ENCODE results near the gene PYDC1.
A peak's percentile ranks its signal among the peaks of the same experiment; 100 is the strongest.
"Not testable (repeated sequence)": the region's sequence is repeated elsewhere in the genome, so short reads cannot be mapped to it uniquely, and the experiment has no call there.

Gene PYDC1

GRCh38 chr16:31221357-31222160 lies 4.6 kb upstream of the PYDC1 start:
- DNase-seq: no peak

DNA sequence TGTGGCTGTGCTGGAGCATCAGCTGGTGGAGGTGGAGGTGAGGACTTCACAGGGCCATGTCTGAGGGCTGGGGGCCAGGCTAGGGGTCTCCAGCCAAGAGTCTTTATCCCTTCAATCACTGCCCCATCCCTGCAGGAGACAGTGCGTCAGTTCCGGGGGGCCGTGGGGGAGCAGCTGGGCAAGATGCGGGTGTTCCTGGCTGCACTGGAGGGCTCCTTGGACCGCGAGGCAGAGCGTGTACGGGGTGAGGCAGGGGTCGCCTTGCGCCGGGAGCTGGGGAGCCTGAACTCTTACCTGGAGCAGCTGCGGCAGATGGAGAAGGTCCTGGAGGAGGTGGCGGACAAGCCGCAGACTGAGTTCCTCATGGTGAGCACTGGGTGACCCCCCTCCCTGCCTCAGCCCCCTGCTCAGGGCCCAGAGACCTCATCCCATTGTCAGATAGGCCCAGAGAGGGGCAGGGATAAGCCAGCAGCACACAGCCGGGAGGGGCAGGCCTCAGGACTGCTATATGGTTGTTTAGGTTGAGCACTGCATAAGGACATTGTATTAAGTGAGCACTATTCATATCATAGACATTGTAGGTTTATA lies 2.3 kb upstream of the PYDC1 start:
- no peak for DNase-seq

DNA sequence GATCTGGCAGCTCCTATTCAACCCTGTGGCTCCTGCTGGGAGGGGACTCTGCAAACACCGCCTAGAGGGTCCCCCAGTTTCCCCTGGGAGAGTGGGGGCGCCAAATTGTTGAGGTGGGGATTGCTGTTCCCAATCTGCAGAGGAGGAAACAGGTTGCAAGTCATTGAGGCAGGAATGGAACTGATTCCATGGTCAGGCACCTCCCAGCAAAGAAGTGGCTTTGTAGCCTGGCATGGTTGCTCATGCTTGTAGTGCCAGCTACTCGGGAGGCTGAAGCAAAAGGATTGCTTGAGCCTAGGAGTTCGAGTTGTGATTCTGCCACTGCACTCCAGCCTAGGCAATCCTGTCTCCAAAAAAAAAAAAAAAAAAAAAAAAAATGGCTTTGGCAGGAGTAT lies 198 bp upstream of the PYDC1 start:
- no peak for DNase-seq

- no peak for DNase-seq
These were observed 1.4 kb downstream of the PYDC1 start for GRCh38 chr16:31215287-31216162.

GRCh38 chr16:31214708-31215286 lies 2.1 kb downstream of the PYDC1 start:
- no peak for DNase-seq

DNA sequence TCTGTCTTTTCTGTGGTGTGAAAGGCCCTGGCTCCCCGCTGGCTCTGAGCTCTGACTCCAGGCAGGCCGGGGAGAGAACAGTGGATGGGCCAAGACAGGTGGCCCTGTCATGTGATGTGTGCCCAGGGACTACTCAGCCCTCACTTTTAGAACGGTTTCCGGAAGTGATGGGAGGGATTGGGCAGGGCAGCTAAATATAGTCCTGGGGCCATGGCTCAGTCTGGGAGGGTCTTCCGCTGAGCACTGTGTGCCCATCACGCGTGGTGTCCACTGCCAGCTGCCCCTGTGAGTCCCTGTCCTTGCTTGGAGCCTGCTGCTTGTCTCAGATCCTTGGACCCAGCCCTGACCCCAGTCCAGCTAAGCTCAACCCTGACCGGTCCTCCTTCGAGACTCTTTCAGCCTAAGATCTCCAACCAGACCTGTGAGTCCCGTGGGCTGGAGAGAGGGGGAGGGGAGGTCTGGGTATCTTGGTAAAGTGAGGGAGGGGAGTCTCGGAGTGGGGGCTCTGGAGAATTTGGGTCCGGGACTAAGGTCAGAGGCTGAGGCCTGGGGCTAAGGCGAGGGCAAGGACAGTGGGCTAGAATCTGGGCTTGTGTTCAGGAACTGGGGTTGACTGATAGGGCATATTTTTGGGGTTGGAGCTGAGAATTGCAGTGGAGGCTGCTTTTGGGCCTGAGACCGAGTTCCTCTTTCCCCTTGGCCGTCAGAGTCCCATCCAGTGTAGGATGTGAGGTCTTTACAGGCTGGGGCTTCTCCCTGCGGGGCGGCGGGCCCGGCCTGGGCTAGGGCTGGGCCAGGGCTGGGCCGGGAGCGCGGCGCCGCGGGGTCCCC lies 2.8 kb downstream of the PYDC1 start, which contains the start of gene TRIM72:
Gene TRIM72 (plus strand): TSS at position 243 of the 831 bp plus-strand sequence. CDS start 620 bp downstream, outside the sequence.
- DNase-seq: no peak

DNA sequence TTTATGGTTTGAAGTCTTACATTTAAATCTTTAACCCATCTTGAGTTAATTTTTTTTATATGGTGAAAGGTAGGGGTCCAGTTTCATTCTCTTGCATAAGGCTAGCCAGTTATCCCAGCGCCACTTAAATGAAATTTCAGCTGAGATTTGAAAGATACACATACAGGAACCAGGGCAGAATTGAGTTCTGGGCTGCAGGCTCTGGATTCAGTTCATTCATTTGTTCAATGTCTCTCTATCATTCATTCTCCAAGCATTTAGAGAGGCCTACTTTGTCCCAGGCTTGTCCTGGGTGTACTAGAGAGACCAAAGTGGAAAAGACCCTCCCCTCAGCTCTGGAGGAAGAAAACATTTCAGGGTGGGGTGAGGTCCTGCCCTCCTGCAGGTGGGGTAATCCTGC lies 3.6 kb downstream of the PYDC1 start:
- no peak for DNase-seq

DNA sequence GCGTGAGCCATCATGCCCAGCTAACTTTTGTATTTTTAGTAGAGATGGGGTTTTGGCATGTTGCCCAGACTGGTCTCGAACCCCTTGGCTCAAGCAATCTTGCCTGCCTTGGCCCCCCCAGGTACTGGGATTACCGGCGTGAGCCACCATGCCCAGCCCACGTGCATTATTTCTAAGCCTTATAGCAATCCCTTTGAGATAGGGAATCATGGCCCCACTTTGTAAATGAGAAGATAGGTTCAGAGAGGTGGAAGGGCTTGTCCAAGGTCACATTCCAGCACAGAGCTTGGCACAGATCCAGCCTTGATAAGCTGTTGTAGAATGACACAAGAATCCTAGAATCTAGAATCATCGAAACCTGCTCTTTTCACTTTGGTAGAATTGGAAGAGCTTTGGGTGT lies 10.2 kb downstream of the PYDC1 start:
- no peak for DNase-seq

- DNase-seq: no peak
These were observed 11.9 kb downstream of the PYDC1 start for GRCh38 chr16:31204871-31205666.

DNA sequence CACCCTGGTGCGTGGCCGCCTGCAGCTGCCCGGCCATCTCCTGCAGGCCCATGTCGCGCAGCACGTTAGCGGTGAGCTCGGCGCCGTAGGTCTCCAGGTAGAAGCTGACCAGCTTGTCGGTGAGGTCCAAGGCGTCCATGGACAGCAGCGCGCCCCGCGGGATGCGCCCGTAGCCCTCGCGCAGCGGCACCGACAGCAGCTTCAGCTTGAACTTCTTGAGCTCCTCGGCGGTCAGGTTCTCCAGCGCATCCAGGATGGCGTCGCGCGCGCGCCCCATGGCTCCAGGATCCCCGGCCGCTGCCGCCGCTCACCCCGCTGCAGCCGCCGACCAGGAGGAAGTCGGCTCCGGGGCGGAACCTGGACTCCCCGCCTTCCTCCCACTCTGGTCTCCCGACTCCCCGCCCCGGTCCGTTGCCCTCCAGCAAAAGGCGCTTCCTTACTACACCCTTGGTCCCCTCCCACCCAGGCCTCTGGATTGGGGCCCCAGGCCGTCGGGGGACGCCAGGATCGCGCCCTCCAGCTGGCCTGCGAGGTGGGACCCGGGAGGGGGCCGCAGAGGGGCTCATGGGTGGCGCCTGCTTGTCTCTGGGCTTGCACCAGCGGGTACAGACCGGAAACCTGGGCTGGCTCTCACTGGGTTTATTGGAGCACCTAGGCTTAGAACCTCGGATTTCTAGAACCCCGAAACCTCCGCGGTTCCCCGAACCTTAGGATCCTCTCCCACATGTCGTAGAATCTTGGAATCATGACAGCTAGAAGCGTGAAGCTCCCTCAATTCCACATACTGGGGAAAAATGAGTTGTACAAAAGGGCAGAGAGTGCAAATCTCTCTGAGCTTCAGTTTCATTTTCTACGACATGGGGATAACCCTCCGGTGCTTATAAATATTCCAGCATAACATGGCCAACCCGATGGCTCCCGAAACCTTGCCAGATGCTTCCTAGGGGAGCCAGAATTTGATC lies 14.2 kb downstream of the PYDC1 start, which contains the start of gene PYCARD:
Gene PYCARD (minus strand): TSS at position 347 of the 962 bp plus-strand sequence. CDS start 70 bp downstream, at position 277.
- DNase-seq: no peak

- no peak for DNase-seq
These were observed 15.1 kb downstream of the PYDC1 start for GRCh38 chr16:31201582-31202413.

- DNase-seq: peak; percentile 50
These were observed 15.9 kb downstream of the PYDC1 start for GRCh38 chr16:31200821-31201568.

- not testable (repeated sequence) for DNase-seq
These were observed 16.8 kb downstream of the PYDC1 start for GRCh38 chr16:31200111-31200510.

GRCh38 chr16:31199430-31200041 lies 17.4 kb downstream of the PYDC1 start:
- no peak for DNase-seq

GRCh38 chr16:31198207-31198882 lies 18.6 kb downstream of the PYDC1 start:
- no peak for DNase-seq

DNA sequence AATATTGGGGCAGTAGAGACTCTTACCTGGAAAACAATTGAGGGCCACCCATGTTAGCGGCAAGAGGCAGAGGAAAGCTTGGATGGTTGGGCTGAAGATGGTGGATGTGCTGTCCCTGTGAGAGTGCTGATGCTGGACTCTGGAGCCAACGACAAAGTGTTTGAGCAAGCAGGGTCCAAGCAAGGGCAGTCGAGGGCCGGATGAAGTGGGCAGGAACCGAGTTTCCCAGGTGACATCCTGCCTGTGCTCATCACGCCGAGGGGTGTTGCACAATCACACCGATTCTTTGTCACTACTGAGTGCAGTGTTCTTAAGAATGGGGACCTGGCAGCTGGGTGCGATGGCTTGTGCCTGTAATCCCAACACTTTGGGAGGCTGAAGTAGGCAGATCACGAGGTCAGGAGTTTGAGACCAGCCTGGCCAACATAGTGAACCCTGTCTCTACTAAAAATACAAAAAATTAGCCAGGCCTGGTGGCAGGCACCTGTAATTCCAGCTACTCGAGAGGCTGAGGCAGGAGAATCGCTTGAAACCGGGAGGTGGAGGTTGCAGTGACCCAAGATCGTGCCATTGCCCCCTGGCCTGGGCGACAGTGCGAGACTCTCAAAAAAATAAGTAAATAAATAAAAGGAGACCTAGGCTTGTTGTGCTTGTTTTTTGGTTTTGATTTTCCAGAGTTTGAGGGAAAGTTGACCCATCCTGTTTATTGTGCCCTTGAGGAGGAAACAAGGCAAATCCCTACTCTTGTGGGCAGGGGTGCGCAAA lies 20.4 kb downstream of the PYDC1 start:
- no peak for DNase-seq

Data from KG1 (cell line).